Urinary bladder (tissue), 4 donors: ENCODE measurements around the gene PSTPIP2. TPM values are rescaled to one million over a fixed set of nuclear protein-coding genes. Genes with fewer than 3 reads are reported as not detected.
"Not testable (repeated sequence)": the region's sequence is repeated elsewhere in the genome, so short reads cannot be mapped to it uniquely, and the experiment has no call there.

ENCODE experiments used
- DNase-seq: peaks from one replicate; pipeline ENCODE4 v3.0.0-alpha.2; 2015; ENCODE audit errors: extremely low spot score
- H3K27ac ChIP-seq: one replicate; pipeline ENCODE4 v1.5.1; 2013; ENCODE audit warnings: low read depth, mild to moderate bottlenecking, moderate library complexity
- H3K36me3 ChIP-seq: one replicate; pipeline ENCODE4 v1.6.1; 2013; ENCODE audit warnings: mild to moderate bottlenecking, moderate library complexity; ENCODE audit not compliant: insufficient read depth
- H3K4me1 ChIP-seq: one replicate; pipeline ENCODE4 v1.6.1; 2013; ENCODE audit warnings: mild to moderate bottlenecking, moderate library complexity; ENCODE audit not compliant: insufficient read depth
- H3K4me3 ChIP-seq: one replicate; pipeline ENCODE4 v1.5.1; 2013; ENCODE audit warnings: low read depth, low read length
- WGBS: extraction: QIAGEN DNeasy Blood & Tissue Kit; methylation state at CpG from one replicate; pipeline ENCODE4 v1.1.7; 2013; 5-methylcytosine and 5-hydroxymethylcytosine counted together
- polyA plus RNA-seq: library from polyadenylated mRNA; stranded (reverse); fragments of 200-250 nt; gene quantifications from one replicate; pipeline ENCODE4 v1.2.3, GENCODE V29; 2013
- total RNA-seq: library from RNA; depleted of rRNA; stranded (reverse); fragments of >200 nt; gene quantifications from one replicate; pipeline ENCODE4 v1.2.3, GENCODE V29; 2014
- donor health status: healthy with polysubstance abuse.
- donor health status: healthy.

PSTPIP2 gene
- total and polyA plus RNA-seq, 2 donors: 4.7 to 7.2 TPM

DNA sequence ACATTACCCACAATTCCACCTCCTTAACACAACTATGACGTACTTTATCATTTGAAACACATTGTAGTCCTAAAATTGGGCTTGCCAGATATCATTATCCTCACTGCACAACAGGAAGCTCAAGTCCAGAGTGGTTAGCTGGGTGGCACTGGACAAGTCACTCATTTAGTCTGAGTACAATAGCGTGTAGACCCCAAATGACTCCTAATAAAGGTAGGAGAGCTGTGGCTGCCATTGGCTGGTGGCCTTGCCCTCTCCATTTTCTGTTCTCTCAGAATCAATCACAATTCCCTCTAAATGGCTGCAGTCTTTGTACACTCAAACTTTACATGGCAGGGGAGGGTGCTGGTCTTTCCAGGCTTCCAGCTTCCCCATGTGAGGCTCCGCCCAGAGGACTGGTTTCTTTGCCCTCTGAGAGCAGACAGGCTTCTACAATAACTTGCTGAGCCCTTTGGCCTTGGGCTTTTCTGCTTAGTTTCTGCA is 11.7 kb downstream of the PSTPIP2 start:
- WGBS: 91% methylated on average over 3 of the region's 3 CpGs
- H3K36me3 ChIP-seq: no peaks in the 10 kb centered on the region
- H3K4me1 ChIP-seq: no peaks in the 10 kb centered on the region
- no peak for DNase-seq
- H3K4me3 ChIP-seq: no peak overlapping the region
- no peak overlapping the region for H3K27ac ChIP-seq

DNA sequence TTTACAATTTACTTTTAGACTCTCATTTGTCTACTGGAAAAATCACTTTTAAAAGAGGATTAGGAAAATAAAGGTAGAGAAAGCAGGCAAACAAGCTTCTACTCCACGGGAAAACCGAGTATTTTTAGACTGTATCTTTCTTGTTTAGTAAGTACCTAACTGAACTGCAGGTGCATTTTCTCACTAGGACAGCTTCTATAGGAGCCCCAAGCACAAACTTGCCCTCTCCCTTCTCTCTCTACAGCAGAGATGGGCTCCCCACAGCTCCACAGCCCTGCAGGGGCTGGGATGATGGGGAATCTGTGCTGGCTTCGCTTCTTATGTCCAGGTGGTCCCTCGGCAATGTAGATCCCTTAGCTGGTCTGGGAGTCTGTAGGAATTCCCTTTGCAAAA is 16.2 kb downstream of the PSTPIP2 start:
- no peaks in the 10 kb centered on the region for H3K36me3 ChIP-seq
- no peaks in the 10 kb centered on the region for H3K4me1 ChIP-seq
- WGBS: 61% methylated on average over 4 of the region's 4 CpGs
- H3K4me3 ChIP-seq: no peak overlapping the region
- no peak overlapping the region for H3K27ac ChIP-seq
- DNase-seq: no peak

DNA sequence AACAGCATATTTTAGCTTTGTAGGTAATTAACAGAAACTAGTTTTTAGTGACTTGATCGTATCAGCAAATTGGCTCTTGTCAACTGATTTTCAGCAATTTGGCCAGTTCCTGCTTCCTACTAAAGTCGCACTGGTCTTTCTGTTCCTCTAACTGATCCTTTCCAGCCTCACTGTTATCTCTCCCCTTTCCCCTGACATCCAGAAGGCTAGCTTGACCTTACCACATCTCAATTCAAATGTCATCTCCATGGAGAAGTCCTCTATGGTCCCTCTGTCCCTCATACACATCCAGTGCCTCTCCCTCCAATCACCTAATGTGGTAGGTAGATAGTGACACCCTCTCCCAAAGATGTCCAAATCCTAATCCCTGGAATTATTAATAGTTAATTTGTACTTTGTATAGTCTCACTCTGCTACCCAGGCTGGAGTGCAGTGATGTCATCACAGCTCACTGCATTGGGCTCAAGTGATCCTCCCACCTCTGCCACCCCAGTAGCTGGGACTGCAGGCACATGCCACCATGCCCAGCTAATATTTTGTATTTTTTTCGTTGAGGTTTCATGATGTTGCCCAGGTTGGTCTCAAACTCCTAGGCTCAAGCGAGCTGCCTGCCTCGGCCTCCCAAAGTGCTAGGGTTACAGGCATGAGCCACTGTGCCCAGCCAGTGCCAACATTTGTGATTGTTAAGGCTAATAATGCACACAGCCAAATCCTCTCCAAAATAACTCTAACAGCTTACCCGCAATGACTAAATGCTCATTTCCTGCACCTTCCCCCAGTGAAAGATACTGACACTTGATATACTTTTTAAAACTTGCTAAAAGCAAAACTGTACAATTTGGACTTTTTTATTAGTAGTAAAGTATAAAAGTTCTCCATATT is 16.9 kb downstream of the PSTPIP2 start:
- Histone ChIP-seq H3K36me3 (no peaks in the 10 kb centered on the region), H3K4me1 (no peaks in the 10 kb centered on the region), H3K27ac (no peak overlapping the region), H3K4me3 (no peak overlapping the region)
- no peak for DNase-seq
- WGBS: 77% methylated on average over 6 of the region's 6 CpGs

DNA sequence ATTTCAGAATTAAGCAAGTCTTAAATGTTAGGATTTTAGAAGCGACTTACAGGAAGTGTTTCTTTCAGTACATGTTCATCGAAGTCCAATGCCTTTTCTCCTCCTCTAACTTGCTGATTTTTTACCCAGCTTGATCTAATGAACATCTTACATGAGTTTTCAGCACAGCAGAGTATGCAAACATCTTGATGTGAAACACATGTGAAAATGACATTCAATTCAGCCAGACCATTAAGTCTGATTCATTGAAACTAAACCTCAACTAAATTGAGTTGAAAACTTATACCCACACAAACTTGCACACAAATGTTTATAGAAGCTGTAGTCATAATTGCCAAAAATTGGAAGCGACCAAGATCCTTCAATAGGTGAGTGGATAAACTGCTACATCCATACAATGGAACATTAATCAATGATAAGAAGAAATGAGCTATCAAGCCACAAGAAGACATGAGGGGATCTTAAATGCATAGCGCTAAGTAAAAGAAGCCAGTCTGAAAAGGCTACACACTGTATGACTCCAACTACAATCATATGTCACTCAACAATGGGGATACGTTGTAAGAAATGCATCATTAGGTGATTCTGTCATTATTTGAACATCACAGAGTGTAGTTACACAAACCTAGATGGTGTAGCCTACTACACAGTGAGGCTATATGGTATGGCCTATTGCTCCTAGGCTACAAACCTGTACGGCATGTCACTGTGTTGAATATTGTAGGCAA is 18.5 kb downstream of the PSTPIP2 start:
- Histone ChIP-seq H3K4me1 (no peaks in the 10 kb centered on the region), H3K27ac (no peak overlapping the region), H3K4me3 (no peak overlapping the region), H3K36me3 (no peaks in the 10 kb centered on the region)
- WGBS: 90% methylated on average over 6 of the region's 6 CpGs
- DNase-seq: no peak

DNA sequence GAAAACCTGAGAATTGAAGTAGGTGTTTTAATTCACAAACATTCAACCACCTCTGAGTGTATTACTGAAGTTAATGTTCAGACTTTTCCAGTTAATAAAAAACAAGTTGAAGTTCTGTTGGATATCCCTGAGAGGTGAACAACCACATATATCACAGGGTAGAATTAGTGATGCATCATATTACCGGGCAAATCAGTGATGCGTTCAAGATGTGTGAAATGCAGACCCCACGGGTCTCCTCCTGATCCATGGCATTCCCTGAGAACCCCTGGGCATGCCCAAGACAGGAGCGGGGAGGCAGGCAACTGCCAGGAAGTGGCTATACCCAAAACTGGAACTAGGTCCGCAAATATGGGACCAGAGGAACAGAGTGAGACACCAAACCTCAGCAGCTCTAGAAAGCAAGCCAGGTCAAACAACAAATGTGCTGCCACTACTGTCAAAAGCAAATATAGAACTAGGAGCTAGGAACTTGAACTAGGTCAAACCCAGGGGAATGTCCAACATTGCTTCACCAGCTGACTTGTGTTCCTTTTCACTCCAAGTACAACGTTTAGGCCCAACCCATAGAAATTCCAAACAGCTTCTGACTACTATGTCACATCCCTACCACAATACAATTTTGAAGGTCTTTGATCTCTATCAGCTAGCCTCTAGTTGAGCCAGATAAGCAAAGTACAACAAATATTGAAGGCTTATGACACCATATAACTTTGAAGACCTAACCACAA is 20.2 kb downstream of the PSTPIP2 start:
- DNase-seq: no peak
- no peak overlapping the region for H3K27ac ChIP-seq
- 73% methylated on average over 6 of the region's 6 CpGs for WGBS

DNA sequence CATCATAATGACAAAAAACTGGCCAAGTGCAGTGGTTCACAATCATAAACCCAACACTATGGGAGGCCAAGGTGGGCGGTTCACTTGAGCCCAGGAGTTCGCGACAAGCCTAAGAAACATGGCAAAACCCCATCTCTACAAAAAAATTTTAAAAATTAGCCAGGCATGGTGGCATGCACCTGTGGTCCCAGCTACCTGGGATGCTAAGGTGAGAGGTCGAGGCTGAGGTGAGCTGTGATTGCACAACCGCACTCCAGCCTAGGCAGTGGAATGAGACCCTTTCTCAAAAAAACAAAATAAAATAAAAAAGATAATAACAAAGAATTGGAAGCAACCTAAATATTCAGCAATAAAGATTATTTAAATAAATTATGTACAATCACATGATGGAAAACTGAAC is 21.8 kb downstream of the PSTPIP2 start:
- DNase-seq: no peak
- H3K36me3 ChIP-seq: no peaks in the 10 kb centered on the region
- no peak overlapping the region for H3K27ac ChIP-seq
- H3K4me1 ChIP-seq: no peaks in the 10 kb centered on the region
- no peak overlapping the region for H3K4me3 ChIP-seq
- WGBS: 96% methylated on average over 5 of the region's 5 CpGs

More for the DNA sequence above, 20.2 kb downstream of the PSTPIP2 start:
- H3K36me3 ChIP-seq: no peaks in the 10 kb centered on the region
- H3K4me3 ChIP-seq: no peak overlapping the region
- no peaks in the 10 kb centered on the region for H3K4me1 ChIP-seq

DNA sequence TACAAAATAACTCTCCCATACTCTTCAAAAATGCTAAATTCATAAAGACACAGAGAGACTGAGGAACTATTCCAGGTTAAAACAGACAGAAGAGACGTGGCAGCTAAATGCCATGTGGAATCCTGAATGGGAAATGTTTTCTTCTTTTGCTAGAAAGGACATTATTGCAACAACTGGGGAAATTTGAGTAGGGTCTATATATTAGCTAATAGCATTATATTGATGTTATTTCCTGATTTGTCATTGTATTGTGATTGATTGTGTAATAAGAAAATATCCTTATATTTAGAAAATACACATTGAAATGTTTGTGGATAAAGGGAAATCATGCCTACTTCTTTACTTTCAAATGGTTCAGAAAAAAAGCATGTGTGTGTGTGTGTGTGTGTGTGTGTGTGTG is 23.4 kb downstream of the PSTPIP2 start:
- Histone ChIP-seq H3K4me3 (no peak overlapping the region), H3K36me3 (no peaks in the 10 kb centered on the region), H3K4me1 (no peaks in the 10 kb centered on the region), H3K27ac (no peak overlapping the region)
- no peak for DNase-seq
- 92% methylated on average over 1 of the region's 1 CpG for WGBS

DNA sequence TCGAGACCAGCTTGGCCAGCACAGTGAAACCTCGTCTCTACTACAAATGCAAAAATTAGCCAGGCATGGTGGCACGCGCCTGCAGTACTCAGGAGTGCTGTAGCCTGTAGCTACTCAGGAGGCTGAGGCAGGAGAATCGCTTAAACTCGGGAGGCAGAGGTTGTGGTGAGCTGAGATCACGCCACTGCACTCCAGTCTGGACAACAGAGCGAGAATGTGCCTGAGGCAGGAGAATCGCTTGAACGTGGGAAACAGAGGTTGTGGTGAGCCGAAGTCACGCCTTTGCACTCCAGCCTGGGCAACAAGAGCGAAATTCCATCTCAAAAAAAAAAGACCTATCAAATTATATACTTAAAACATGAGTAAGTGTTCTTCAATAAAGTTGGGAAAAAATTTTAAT is 24.7 kb downstream of the PSTPIP2 start:
- not testable (repeated sequence) for H3K36me3 ChIP-seq, DNase-seq, H3K27ac ChIP-seq, H3K4me1 ChIP-seq, H3K4me3 ChIP-seq
- 94% methylated on average over 13 of the region's 13 CpGs for WGBS

DNA sequence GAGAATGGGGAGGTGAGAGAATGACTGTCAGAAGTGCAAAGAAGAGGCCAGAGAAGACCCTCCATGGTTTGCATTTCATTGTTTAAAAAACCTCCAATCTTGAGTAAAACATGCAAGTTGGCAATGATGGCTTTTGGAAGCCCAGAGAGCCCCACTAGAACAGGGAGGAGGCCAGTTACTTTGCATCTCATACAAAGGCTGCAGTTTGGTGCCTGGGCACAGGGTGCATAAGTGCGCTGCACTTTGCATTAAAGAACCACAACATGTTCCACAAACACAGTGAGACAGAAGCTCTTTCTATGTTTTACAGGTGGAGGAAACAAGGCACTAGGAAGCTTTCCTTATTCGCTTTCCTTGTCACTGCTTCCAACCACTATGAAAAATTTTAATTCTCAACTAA is 25.4 kb downstream of the PSTPIP2 start:
- Histone ChIP-seq H3K4me1 (no peaks in the 10 kb centered on the region), H3K36me3 (no peaks in the 10 kb centered on the region), H3K27ac (no peak overlapping the region), H3K4me3 (no peak overlapping the region)
- WGBS: 98% methylated on average over 2 of the region's 2 CpGs
- no peak for DNase-seq

DNA sequence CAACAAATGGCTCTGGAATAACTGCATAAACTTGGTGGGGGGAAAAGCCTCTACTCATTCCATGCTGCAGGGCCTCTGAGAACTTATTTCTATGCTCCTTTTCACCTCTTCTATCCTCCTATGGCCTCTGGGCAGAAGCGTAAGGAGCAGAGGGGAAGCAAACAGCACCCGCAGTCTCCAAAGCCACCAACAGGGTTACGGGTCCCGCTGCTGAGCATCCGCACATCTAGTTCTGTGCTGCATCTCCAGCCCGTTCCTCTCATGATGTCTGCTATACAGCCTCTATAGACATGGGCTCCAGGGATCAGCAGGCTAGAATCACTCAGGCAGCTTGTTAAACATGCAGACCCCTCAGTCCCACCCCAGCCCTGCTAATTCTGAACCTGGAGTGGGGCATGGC is 25.9 kb downstream of the PSTPIP2 start:
- 92% methylated on average over 6 of the region's 6 CpGs for WGBS
- Histone ChIP-seq H3K4me1 (no peaks in the 10 kb centered on the region), H3K4me3 (no peak overlapping the region), H3K36me3 (no peaks in the 10 kb centered on the region), H3K27ac (no peak overlapping the region)
- no peak for DNase-seq

DNA sequence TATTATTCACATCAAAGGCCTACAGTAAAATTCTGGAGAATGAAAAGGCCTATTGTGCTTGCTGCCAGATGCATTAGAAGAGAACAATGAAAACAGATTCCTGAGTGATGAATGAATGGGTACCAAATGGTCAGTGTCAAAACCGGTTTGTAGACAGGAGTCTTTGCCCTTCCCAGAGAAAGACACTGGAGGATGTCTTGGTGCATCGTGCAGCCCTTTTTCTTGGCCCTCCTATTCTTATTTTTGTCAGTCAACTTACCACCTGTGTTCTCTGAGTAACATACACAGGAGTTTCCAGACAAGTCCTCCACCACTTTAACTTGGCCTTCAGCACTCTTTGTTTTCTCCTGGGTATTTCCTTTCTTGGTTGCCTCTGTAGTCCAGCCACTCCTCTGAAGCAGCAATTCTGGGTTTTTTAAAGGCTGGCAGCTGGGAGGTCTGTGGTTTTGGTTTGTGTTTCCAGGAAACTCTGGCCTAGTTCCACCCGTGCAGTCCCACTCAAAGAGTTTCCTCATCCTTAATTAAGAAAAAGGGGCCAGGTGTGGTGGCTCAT is 29.4 kb downstream of the PSTPIP2 start:
- Histone ChIP-seq H3K36me3 (no peaks in the 10 kb centered on the region), H3K4me3 (no peak overlapping the region), H3K27ac (no peak overlapping the region), H3K4me1 (no peaks in the 10 kb centered on the region)
- WGBS: 61% methylated on average over 3 of the region's 3 CpGs
- DNase-seq: no peak

DNA sequence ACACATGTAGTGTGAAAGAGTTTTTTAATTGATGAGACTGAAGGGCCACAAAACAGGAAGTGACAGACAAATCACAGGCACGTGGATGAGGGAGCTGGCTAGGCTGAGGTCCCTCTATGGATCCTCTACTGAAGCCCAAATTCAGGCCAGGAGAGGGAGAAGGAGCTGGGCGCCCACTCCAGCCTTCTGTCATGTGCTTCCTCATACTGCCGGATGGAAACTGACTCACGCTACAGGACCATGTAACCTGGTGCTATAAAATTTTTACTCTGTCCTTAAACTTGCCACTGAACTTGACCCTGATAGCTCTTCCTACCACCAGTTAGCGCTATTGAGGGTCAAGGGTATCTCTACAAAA is 31.3 kb downstream of the PSTPIP2 start:
- no peak for DNase-seq
- 81% methylated on average over 5 of the region's 5 CpGs for WGBS
- no peaks in the 10 kb centered on the region for H3K36me3 ChIP-seq
- no peak overlapping the region for H3K4me3 ChIP-seq
- H3K4me1 ChIP-seq: no peaks in the 10 kb centered on the region
- no peak overlapping the region for H3K27ac ChIP-seq

DNA sequence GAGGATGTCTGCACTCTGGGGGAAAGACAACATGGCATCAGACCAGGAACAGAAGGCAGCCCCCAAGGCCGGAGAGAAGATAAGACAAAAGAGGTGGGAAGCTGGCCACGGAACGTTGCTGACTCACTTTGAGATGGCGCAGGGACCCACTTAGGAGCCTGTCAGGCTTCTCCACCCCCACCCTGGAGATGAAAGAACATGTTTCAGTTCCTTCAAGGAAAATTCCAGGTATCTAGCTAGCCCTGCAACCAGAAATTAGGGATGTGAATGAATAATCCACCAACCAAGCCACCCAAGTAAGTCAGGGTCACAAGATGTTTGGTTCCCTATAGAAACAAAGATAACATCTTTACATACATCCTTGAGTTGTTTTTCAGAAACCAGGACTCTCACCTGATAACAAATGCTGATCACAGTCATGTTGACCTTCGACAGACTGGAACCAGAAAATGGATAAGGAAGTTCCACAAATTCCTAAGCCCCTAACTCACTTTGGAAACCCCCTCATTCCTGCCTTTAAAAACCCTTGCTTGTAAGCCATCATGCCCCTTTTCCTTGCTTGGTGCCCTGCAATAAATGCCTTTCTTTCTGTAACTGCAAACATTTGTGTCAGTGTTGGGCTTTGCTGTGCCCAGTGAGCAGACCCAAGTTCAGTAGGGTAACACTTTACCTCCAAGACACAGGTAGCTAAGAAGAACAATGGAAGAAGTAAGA is 31.9 kb downstream of the PSTPIP2 start:
- H3K27ac ChIP-seq: no peak overlapping the region
- WGBS: 79% methylated on average over 5 of the region's 5 CpGs

More for the DNA sequence above, 31.9 kb downstream of the PSTPIP2 start:
- no peak for DNase-seq
- H3K4me1 ChIP-seq: no peaks in the 10 kb centered on the region
- no peaks in the 10 kb centered on the region for H3K36me3 ChIP-seq
- no peak overlapping the region for H3K4me3 ChIP-seq
